HTERT RPE-1 (cell line): Measurements from ENCODE around the gene IRX4.

ENCODE experiments used
- in situ Hi-C: fragments of 300-500 bp; cut with MboI; formaldehyde crosslinking; loops from 4 replicates; pipeline ENCODE4 v1.14.3; 2020; ENCODE audit warnings: low sequenced_read_pairs

IRX4 gene

DNA sequence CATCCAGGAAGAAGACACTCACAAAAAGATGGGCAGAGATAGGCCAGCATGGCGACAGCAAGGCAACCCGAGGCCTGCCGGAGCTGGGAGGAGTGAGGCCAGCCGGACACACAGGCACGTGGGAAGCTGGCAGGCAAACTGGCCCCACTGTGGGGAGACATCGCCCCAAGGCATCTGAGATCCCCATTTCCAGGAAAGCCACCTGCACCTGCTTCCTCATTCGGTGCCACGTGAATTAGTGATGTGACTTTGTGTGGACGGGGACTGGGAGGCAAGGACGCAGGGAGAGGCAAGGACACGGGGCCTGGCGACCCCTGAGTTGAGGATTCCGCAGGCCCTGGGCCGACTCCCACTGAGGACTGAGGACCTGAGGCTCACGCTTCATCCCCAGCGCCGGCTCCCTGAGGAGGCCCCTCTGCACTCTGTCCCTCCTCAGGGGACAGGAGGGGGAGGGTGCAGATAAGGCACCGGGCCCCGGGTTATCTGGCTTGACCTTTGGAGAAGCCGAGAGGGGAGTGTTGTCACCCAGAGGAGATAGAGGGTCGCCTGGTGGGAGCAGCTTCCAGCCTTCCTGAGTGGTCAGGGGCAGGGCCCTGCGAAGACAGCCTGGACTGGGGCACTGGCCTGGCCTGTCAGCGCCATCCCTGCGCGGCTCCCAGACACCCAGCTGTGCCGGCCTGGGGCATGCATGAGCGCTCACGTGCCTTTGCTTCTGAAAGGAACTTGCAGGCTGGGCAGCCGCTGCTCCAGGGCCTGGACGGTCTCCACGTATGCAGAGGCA is 41.8 kb downstream of the IRX4 start:
- in situ Hi-C loops = no loop called here

DNA sequence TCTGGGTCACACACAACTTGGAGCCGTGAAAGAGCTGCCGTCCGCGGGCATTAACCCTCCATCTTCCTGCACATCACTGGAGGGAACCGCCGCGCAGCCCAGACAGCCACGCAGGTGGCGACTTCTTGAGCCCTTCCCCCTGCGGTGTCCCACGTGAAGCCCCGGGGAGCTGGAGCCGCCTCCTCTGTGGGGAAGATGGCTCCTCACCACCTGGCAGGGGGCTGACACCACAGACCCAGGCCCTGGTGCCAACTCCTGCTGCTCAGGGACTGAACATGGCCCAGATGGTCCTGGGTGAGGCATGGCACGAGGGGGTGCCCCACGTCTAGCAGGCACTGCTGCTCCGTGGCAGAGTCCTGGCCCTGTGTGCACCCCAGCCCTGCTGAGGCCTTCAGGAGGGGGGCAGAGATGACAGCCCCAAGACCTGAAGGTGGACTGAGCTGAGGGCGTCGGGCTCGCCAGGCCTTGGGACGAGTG is 42.6 kb downstream of the IRX4 start:
- in situ Hi-C loops = no loop called here

DNA sequence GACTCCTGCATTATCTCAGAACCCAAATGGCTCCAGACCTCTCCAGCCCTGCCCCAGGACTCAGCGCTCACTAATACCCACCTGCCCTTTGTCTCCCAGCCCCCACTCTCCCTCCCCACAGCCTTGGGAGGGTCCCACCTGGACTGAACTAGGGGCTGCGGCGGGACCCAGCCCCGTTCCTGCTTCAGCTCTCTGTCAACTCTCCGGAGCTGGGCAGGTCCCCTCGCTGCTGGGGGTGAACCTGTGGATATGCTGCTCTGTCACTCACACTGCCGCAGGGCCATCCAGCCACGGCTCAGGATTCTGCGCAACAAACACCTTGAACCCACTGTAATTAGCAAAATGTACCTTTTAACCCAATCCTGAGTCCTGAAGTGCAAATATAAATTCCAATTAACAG is 44.7 kb downstream of the IRX4 start:
- in situ Hi-C loops = no loop called here

DNA sequence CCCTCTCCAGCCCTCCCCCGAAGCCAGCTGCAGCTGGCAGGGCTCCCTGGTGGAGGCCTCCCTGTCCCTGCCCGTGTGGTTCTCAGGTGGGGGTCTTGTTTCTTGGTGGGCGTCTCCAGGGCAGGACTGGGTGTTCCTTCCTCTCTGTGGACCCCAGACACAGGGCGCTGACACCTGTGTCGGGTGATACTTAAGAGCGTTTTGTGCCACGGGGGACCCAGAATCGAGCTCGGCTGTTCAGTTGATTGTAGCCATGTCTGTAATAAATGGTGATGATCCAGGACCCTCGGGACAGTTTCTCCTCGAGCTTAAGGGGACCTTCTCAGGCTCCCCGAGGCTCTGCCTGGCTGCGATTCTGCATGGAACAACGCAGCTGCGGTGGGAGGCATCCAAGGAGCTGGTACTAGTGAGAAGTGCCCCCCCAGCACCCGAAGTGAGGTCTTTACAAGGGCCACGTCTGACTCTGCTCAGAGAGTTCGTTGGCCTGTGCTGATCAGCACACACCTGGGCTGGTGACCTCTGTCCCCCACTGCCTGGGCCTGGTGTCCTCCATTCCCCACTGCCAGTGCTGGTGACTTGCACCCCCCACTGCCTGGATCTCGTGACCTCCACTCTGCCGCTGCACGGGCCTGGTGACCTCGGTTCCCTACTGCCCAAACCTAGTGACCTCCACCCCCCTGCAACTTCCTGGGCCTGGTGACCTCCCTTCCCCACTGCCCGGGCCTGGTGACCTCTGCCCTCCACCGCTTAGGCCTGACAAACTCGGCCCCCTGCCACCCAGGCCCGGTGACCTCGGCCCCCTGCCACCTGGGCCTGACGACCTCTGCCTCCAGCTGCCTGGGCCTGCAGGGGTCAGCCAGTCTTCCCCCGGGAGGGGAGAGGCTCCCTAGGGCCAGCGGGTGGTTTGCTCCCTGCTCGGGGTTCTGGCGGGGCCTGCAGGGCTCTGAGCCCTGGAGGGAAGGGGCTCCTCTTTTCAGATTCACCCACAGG is 45.5 kb downstream of the IRX4 start:
- in situ Hi-C loops = no loop called here

DNA sequence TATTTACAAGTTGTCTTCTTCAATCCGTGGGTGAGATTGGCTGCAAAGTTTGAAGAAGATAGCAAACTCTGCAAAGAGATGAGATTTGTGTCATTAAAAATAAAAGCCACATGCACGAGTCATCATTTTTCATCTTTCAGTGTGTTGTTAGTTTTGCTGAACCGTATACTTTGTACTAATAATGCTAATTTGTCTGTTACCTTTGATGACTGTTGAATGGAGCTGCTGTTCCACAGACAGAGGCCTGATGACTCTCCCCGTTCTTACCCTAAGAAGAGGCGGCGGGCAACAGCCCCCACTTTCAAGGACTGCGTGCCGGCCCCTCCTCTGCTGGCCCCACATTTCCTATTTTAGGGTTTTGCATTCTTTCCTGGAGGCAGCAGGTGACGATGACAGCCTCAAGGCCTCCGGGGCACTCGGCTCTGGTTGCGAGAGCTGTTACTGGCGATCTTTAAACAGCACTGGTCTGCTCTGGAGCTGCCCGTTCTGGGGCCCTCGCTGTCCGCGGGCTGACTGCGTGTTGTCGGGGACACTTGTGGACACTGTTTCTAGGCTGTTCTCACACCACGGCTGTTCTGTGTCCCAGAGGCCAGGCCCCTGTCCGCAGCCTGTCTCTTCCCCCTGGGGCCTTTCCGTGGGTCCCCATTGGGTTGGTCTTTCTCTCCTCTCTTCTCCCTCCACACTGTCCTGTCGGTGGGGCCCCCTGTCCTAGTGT is 46.4 kb downstream of the IRX4 start:
- in situ Hi-C loops = no loop called here

DNA sequence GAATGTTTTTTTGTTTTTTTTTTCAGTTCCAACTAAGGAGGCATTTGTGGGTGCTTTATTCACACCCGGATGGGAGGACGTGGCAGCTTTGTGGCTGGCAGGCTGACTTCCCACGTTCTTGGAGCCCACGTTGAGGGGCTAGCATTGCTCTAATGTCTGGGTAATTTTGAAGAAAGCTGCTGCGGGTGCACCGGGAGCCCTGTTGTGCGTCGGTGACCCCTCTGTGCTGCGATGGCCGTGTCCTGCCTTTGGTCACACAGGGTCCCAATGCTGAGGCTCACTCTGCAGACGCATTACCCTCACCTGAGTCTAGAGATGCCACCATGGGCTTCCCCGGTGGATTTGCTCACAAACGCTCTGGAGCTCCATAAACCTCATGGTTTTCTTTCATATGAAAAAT is 47.3 kb downstream of the IRX4 start:
- in situ Hi-C loops = no loop called here

DNA sequence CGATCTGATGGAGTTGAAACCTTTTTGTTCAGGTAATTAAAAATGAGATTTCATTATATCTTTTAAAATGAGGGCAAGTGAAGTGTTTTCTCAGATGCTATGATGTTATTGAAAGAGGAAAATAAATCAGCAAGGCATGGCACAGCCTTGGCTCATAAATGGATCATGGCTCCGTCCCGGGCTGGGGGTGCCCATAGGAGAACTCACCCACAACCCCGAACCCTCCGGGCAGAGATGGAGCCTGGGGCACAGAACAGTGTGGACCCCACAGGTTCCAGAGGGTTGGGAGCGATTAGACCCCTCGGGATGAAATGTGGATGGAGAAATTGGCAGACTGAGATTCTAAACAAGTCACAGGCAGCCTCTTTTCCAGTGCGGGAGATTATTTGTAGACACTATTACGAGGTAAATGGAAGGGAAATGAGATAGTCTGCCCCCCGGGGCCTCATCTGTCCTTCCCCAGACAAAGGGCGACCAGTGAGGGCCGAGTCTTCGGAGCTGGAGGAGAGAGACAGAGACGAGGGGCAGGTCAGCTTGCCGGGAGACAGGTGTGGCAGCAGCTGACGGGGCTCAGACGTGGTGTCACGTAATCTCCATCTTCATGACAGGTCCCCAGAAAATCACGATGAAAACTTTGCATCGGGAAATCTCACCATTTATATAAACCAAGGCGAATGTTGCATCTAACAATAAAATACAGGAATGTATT is 47.9 kb downstream of the IRX4 start:
- in situ Hi-C loops = no loop called here

DNA sequence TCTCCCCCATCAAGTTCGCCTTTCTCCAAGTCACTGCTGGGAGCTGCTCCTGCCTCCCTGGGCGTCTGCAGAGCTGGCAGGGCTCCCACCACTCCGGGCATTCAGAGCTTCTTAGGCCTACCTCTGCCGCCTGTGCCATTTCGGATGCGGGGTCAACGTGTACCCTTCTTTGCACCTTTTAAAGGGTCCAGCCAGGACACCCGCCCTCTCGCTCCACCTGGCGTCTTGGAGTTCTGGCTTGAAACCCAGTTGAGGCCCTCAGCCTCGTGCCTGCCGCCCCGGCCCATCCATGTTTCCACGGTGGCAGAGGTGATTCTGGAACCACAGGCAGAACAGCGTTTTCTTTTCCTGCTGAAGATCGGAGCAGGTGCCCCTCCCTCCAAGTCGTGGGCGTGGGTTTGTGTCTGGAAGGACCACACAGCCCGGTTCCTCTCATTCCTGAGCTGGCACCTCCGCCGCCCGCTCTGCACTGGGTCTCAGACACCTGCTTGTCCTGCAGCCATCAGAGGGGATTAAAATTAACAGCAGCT is 48.6 kb downstream of the IRX4 start:
- in situ Hi-C loops = no loop called here

DNA sequence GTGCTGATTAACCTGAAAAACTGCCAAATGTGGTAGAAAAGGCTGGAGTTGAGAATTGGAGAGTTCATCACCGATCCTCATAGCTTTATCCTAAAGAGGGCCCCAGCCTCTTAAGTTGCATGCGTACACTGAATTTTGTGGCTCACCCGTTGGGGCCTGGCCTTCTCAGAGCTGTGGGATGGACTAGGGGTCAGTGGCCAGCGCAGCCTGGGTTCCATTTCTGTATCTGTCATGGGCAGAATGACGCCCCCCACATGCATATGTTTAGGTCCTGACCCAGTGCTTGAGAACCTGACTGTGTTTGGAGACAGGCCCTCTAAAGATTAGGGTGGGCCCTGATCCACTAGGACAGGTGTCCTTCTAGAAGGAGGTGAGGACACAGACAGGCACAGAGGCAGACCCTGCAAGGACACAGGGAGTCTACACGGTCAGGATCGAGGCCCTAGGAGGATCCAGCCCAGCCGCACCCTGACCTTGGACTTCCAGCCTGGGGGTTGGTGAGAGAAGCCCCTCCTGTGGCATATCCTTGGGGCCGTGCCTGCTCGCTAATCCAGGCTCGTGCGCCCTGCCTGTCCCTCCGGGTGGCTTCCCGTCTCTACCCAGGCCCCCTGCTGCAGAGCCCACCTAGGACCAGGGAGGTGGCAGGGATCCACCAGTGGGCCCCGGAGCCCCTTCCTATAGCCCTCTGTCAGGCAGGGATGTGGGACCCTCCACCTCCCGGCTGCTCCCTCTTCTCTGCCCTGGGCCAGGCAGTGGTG is 49.3 kb downstream of the IRX4 start:
- in situ Hi-C loops = no loop called here

DNA sequence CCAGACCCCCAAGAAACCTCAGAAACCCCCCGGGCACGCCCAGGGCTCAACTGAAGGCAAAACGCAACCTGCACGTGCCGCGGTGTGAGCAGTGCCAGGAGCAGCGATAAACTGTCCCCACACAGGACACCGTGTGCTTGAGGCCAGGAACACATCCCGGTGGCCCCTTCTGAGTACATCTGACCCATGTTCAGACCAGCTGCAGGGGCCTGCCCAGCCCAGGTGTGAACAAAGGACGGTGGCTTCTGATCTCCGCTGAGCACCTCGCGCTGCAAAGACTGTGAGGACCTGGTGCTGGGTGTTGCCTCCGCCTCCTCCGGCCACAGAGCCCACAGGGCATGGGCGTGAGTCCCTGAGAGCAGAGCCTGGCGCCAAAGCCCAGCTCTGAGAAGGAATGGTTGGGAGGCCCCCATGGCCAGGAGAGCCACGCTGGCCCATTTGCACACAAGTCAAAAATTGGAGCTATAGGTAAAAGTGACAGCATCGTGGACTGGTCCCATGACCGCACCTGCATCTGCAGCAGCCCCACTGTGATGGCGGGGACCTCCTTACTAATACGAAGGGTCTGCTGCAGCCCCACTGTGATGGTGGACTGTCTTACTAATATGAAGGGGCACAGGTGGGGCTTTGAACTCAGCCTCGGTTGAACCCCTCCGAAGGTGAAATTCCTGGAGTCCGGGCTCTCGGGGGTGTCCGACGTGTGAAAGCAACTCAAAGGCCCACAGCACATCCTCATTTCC is 50.0 kb downstream of the IRX4 start:
- in situ Hi-C loops = no loop called here

DNA sequence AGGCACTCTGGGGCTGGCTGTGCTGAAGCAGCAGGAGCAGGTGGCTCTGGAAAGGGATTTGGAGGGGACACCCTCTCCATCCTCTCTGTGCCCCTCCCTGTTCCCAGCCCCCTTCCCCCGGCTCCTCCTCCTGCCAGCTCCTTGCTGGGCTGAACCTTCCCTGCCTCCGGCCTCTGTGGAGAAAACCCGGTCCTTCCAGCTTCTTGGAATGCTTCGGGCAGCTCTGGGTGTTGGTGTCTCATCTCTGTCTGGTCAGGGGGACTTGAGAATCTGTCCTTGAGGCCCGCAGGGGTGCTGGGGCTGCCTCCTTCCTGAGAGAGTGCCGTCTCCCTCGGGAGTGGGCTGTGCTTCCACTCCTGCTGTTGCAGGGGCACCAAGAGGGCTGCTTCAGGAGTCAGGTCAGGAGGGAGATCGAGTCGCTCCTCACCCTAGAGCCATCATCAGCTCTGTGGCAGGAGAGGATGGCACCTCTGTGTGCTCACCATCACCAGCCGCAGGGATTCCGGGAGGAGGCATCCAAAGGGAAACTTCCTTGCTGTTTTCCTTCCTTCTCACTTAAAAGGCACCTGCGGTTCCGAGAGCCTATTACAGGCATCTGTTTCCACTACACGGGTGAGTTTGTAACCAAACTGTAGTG is 50.9 kb downstream of the IRX4 start:
- in situ Hi-C loops = no loop called here

DNA sequence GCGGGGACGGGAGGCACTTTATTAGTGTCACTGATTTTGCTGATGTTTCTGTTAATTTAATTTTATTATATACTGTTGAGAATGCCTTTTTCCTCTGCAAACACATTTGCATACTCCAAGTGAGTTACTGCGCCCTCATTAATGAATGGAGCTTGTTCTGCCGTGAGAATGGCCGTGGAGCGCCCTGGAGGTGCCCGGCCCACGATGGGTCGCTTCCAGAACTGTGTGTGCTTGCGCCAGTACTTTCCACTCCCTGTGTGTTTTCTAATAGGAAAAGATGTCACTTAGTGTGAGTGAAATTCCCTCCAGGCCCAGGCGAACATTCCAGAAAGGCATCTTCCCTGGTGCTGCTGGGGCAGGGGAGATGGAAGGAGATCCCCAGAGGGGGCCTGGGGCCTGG is 51.5 kb downstream of the IRX4 start:
- in situ Hi-C loops = no loop called here

DNA sequence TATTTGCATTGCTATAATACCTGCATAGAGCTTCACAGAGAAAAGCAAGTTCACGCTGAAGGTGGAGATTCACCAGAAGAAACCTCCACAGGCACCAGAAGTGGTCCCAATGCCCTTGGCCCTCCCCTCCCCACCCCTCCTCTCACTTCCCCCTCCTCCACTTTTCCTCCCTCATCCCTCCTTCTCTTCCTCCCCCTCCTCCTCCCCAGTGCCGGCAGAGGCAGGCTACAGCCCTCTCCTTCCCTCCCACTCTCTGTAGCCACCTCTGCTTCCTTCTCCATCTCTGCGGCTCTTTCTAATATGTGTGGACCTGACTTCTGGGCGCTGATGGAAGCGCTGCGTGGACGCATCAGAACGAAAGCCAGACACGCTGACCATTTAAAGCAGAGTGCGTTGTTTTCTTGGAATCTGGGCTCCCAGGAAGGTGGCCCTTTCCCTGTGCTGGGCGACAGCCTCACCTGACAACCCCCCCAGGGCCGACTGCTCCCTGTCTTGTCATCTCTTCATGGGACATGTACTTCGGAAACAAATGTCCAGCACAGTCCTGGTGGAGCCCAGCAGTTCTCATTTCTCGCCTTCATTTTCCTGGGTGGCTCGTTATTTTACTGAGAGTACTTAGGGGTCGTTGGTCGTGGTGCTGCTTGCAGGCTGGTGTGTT is 52.0 kb downstream of the IRX4 start:
- in situ Hi-C loops = no loop called here

DNA sequence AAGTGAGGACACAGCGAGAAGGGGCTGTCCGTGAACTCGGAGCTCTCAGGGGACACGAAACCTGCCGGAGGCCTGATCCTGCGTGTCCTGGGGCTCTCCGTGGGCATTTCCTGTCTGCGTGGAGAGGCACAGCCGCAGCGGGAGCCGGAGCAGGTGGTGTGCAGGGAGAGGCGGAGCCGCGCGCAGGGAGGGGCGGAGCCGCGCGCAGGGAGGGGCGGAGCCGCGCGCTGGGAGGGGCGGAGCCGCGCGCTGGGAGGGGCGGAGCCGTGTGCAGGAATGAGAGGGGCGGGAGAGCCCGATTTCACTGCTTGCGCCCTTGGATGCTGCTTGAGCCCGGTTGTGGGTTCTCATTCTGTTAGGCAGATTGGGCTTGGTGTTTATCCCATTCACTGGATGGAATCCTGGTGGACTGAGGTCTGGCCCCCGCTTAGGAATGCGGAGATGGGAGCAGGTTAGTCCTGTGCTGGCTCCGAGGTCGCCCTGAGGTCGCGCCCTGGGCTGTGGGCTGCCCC is 54.8 kb downstream of the IRX4 start:
- in situ Hi-C loops = no loop called here
